Spleen (tissue), 11 donors: ENCODE data around the gene POLN. TPM values are rescaled to one million over a fixed set of nuclear protein-coding genes. Genes with fewer than 3 reads are reported as not detected.
A peak's percentile ranks its signal among the peaks of the same experiment; 100 is the strongest.

Experiments
- DNase-seq: peaks from one replicate; pipeline ENCODE4 v3.0.0-alpha.2; 2020
- H3K27ac ChIP-seq, 8 donors: fragments of 200-600 bp; sonication (generic) in 7 of 8; 1 replicate in 4 of 8; 2 replicates in 4 of 8; pipeline versions ENCODE4 v1.5.0 to v1.8.0; 2016 to 2021; ENCODE audit warnings: inconsistent platforms in 4 of 8, mild to moderate bottlenecking in 4 of 8, moderate library complexity in 1 of 8
- H3K27me3 ChIP-seq, 7 donors: fragments of 200-600 bp; sonication (generic) in 6 of 7; replicated peaks in 1 of 7; 1 replicate in 4 of 7; 2 replicates in 3 of 7; pipeline versions ENCODE4 v1.5.0 to v1.8.0; 2016 to 2021; ENCODE audit warnings: inconsistent platforms in 3 of 7, mild to moderate bottlenecking in 1 of 7
- H3K36me3 ChIP-seq, 6 donors: fragments of 200-600 bp; sonication (generic) in 5 of 6; 1 replicate in 4 of 6; 2 replicates in 2 of 6; pipeline versions ENCODE4 v1.5.0 to v1.8.0; 2016 to 2021; ENCODE audit warnings: inconsistent platforms in 2 of 6
- H3K4me1 ChIP-seq, 6 donors: fragments of 200-600 bp; sonication (generic) in 5 of 6; 1 replicate in 3 of 6; 2 replicates in 3 of 6; pipeline versions ENCODE4 v1.5.0 to v1.8.0; 2016 to 2021; ENCODE audit warnings: inconsistent platforms in 3 of 6
- H3K4me3 ChIP-seq, 8 donors: fragments of 200-600 bp; sonication (generic) in 7 of 8; 1 replicate in 4 of 8; 2 replicates in 4 of 8; pipeline versions ENCODE4 v1.5.0 to v1.8.0; 2016 to 2021; ENCODE audit warnings: inconsistent platforms in 4 of 8, mild to moderate bottlenecking in 4 of 8, moderate library complexity in 2 of 8
- H3K9me3 ChIP-seq, 8 donors: fragments of 200-600 bp; sonication (generic) in 7 of 8; 1 replicate in 4 of 8; 2 replicates in 4 of 8; pipeline versions ENCODE4 v1.5.0 to v1.8.0; 2016 to 2021; ENCODE audit warnings: inconsistent platforms in 4 of 8
- POLR2A ChIP-seq, 3 donors: fragments of 450-650 bp; IDR thresholded peaks; one replicate each; pipeline ENCODE4 v1.5.1; 2017; ENCODE audit warnings: antibody characterized with exemption in 3 of 3, mild to moderate bottlenecking in 1 of 3
- POLR2AphosphoS5 ChIP-seq, 3 donors: sonication (generic); formaldehyde crosslinking; IDR thresholded peaks; one replicate each; pipeline ENCODE4 v1.5.1; 2017; ENCODE audit warnings: antibody characterized with exemption in 3 of 3
- WGBS, 5 donors: extraction: QIAGEN DNeasy Blood & Tissue Kit in 3 of 5; methylation state at CpG; one replicate each; pipeline versions ENCODE4 v1.1.5 to v1.1.7; 2013 to 2018; 5-methylcytosine and 5-hydroxymethylcytosine counted together
- intact Hi-C: fragments of 100-400 bp; cut with DNase I; formaldehyde crosslinking; loops from one replicate; pipeline ENCODE4 v1.15.0; 2023; ENCODE audit warnings: low total_unique reads
- polyA plus RNA-seq, 3 donors: library from polyadenylated mRNA; stranded (reverse); fragments of 200-250 nt; gene quantifications; one replicate each; pipeline ENCODE4 v1.2.1, GENCODE V29; 2013
- total RNA-seq, 7 donors: library from RNA; depleted of rRNA in 3 of 7; stranded (reverse); fragments of >200 nt in 3 of 7; fragmentation: NEBNext Ultra II Directional in 4 of 7; extraction: Animal tissue kit (Norgen Biotek cat#: 25700) in 4 of 7; gene quantifications; one replicate each; pipeline versions ENCODE4 v1.1.0 to v1.2.1, GENCODE V29; 2016 to 2021
- TF ChIP-seq, protein P1 (sequence below), 11 experiments: fragments of 200-600 bp in 7 of 11; fragments of 450-650 bp in 4 of 11; sonication (generic) in 4 of 11; IDR thresholded peaks in 8 of 11; conservative IDR thresholded peaks in 3 of 11; 1 replicate in 7 of 11; 2 replicates in 4 of 11; pipeline versions ENCODE4 v1.4.0 to v1.8.0; 2016 to 2021; ENCODE audit warnings: antibody characterized with exemption in 11 of 11, inconsistent platforms in 4 of 11, mild to moderate bottlenecking in 1 of 11
- donor health status: healthy with polysubstance abuse.
- donor health status: DM: no; HTN: no; CAD: no; lungs with moderate emphysema.
- donor health status: DM: no; HTN: no; CAD: no.
- donor health status: Bipolar disorder and iron deficiency.
- donor health status: healthy.
- donor health status: DM: no; HTN: no; CAD: no.
- donor health status: DM: yes; HTN: yes; CAD: no.

POLN gene
- total and polyA plus RNA-seq, 10 donors, result 1.2 to 3.5 (median 2.5) TPM

DNA sequence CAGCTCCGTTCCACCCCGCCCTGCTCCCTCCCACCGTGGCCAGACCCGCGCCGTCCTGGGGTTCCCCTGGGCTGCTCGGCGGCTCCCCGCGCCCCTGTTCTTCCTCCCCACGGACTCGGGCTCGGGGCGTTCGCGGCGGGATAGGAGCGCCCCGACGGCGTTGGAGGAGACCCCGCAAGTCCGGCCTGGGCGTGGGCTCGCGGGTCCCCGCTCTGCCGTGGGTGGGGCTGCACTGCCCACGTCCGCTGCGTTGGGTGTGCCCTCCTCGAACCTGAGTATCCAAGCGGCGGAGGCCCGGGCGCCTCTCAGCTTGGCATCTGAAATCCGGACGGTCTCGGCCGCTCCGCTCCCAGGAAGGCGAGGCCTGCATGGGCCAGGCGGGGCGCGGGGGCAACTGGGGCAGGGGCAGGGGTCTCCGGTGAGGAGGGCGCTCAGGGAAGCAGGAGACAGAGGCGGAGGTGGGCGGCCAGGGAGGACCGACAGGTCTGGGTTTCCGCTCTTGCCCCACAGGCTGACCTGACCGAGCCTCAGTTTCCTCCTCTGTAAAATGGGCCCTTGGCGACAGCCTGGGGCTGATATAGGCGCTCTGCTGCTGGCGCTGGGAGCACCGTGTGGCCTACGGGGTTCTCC lies 194.8 kb downstream of the POLN start:
- Histone ChIP-seq H3K27ac (no peak overlapping the region), H3K4me3 (no peak overlapping the region), H3K9me3 (peaks cover 0 to 5% (median 0%) of the 10 kb centered on the region in 8 donors), H3K4me1 (peaks cover 0 to 16% (median 7%) of the 10 kb centered on the region in 6 donors), H3K27me3 (peaks cover 0 to 63% (median 28%) of the 10 kb centered on the region in 7 donors), H3K36me3 (peaks cover 0 to 4% (median 0%) of the 10 kb centered on the region in 6 donors)
- intact Hi-C loops, result no loop called here
- TF ChIP-seq POLR2A (IDR thresholded peaks at IDR 0.05) (no peak), POLR2AphosphoS5 (IDR thresholded peaks at IDR 0.05) (no peak)
- TF ChIP-seq, protein P1, sequence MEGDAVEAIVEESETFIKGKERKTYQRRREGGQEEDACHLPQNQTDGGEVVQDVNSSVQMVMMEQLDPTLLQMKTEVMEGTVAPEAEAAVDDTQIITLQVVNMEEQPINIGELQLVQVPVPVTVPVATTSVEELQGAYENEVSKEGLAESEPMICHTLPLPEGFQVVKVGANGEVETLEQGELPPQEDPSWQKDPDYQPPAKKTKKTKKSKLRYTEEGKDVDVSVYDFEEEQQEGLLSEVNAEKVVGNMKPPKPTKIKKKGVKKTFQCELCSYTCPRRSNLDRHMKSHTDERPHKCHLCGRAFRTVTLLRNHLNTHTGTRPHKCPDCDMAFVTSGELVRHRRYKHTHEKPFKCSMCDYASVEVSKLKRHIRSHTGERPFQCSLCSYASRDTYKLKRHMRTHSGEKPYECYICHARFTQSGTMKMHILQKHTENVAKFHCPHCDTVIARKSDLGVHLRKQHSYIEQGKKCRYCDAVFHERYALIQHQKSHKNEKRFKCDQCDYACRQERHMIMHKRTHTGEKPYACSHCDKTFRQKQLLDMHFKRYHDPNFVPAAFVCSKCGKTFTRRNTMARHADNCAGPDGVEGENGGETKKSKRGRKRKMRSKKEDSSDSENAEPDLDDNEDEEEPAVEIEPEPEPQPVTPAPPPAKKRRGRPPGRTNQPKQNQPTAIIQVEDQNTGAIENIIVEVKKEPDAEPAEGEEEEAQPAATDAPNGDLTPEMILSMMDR (IDR thresholded peaks at IDR 0.05 in 8 of 11, conservative IDR thresholded peaks at IDR 0.05 in 3 of 11), result no peak
- WGBS, 5 donors, result 39 to 46% (median 39%) methylated on average over 35 to 57 of the region's 57 CpGs
- DNase-seq, result peak; percentile 65

- Histone ChIP-seq H3K4me1 (peaks cover 1 to 24% (median 12%) of the 10 kb centered on the region in 6 donors), H3K9me3 (peaks cover 0 to 5% (median 0%) of the 10 kb centered on the region in 8 donors), H3K36me3 (peaks cover 0 to 4% (median 0%) of the 10 kb centered on the region in 6 donors), H3K27me3 (peaks cover 0 to 63% (median 29%) of the 10 kb centered on the region in 7 donors), H3K27ac (no peak overlapping the region), H3K4me3 (no peak overlapping the region)
- DNase-seq, result peak; percentile 48
- WGBS, 5 donors, result 61 to 71% (median 68%) methylated on average over 21 to 28 of the region's 28 CpGs
- TF ChIP-seq POLR2A (IDR thresholded peaks at IDR 0.05) (no peak), POLR2AphosphoS5 (IDR thresholded peaks at IDR 0.05) (no peak)
- TF ChIP-seq, protein P1 (IDR thresholded peaks at IDR 0.05 in 8 of 11, conservative IDR thresholded peaks at IDR 0.05 in 3 of 11), result no peak
- intact Hi-C loops, result no loop called here
Measured at GRCh38 chr4:2046031-2046961, 195.6 kb downstream of the POLN start.

DNA sequence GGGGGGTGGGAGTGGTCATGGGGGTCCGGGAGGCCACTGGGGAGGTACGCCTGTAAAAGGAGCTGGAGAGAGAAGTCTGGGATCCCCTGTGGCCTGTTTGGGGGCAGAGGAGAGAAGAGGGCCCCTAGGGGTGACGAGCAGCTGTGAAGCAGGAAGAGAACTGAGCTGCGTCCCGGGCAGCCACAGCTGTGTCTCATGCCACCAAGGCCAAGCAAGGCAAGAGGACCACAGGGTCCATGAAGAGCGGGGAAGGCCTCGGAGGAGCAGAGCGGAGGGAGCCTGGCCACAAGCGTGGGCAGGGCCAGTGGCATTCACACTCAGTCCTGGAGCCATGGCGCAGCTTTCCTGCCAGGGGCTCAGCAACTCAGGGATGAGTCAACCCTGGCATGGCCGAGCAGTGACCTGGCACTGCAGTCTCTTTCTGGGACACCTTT lies 196.4 kb downstream of the POLN start:
- Histone ChIP-seq H3K4me1 (peaks cover 9 to 32% (median 20%) of the 10 kb centered on the region in 6 donors), H3K27me3 (peaks cover 0 to 63% (median 32%) of the 10 kb centered on the region in 7 donors), H3K36me3 (peaks cover 0 to 4% (median 0%) of the 10 kb centered on the region in 6 donors), H3K9me3 (peaks cover 0 to 5% (median 0%) of the 10 kb centered on the region in 8 donors), H3K4me3 (no peak overlapping the region), H3K27ac (no peak overlapping the region)
- intact Hi-C loops, result no loop called here
- TF ChIP-seq POLR2A (IDR thresholded peaks at IDR 0.05) (no peak), POLR2AphosphoS5 (IDR thresholded peaks at IDR 0.05) (no peak)
- TF ChIP-seq, protein P1 (IDR thresholded peaks at IDR 0.05 in 8 of 11, conservative IDR thresholded peaks at IDR 0.05 in 3 of 11), result no peak
- peak; percentile 54 for DNase-seq
- WGBS, 5 donors, result 68 to 74% (median 72%) methylated on average over 11 of the region's 11 CpGs
